PFSK-1 (cell line): ENCODE results near the gene TLK1.

Experiments used
- FOXP2 ChIP-seq: optimal IDR thresholded peaks from 2 replicates; pipeline ENCODE3; 2011; ENCODE audit warnings: borderline replicate concordance, control low read depth, inconsistent platforms; ENCODE audit not compliant: insufficient read depth; ENCODE audit errors: extremely low read length, extremely low read depth
- POLR2AphosphoS5 ChIP-seq: IDR thresholded peaks from 2 replicates; pipeline ENCODE4 v1.6.1; 2012; ENCODE audit warnings: low read depth, mild to moderate bottlenecking, control low read depth, low read length, moderate library complexity
- REST ChIP-seq, 2 experiments: IDR thresholded peaks; 2 replicates each; pipeline versions ENCODE4 v1.6.1 to v1.8.0; 2011 to 2012; ENCODE audit warnings: low read depth in 2 of 2, low read length in 2 of 2, control low read depth in 1 of 2, inconsistent platforms in 1 of 2, mild to moderate bottlenecking in 1 of 2, moderate library complexity in 1 of 2; ENCODE audit not compliant: insufficient read depth in 1 of 2
- SIN3A ChIP-seq: IDR thresholded peaks from 2 replicates; pipeline ENCODE4 v1.6.1; 2012; ENCODE audit warnings: mild to moderate bottlenecking, low read length, moderate library complexity, borderline replicate concordance; ENCODE audit not compliant: insufficient read depth
- TAF1 ChIP-seq: IDR thresholded peaks from 2 replicates; pipeline ENCODE4 v1.6.1; 2012; ENCODE audit warnings: low read length, control low read depth, borderline replicate concordance; ENCODE audit not compliant: insufficient read depth

The TLK1 gene

GRCh38 chr2:170968205-170969003, 192.3 kb downstream of the TLK1 start:
- TF ChIP-seq FOXP2 = no peak
- TF ChIP-seq REST (IDR thresholded peaks at IDR 0.05; ENCODE audit: insufficient read depth in 1 of 2, low read depth in 2 of 2, low read length in 2 of 2) = no peak
- no peak for TF ChIP-seq TAF1
- no peak for TF ChIP-seq SIN3A
- no peak for TF ChIP-seq POLR2AphosphoS5

GRCh38 chr2:170967553-170967952, 193.1 kb downstream of the TLK1 start:
- TF ChIP-seq SIN3A = no peak
- no peak for TF ChIP-seq POLR2AphosphoS5
- TF ChIP-seq TAF1 = no peak
- no peak for TF ChIP-seq FOXP2
- TF ChIP-seq REST (IDR thresholded peaks at IDR 0.05; ENCODE audit: insufficient read depth in 1 of 2, low read depth in 2 of 2, low read length in 2 of 2) = no peak

GRCh38 chr2:170966648-170967396, 193.9 kb downstream of the TLK1 start:
- TF ChIP-seq POLR2AphosphoS5 = no peak
- TF ChIP-seq REST (IDR thresholded peaks at IDR 0.05; ENCODE audit: insufficient read depth in 1 of 2, low read depth in 2 of 2, low read length in 2 of 2) = no peak
- no peak for TF ChIP-seq SIN3A
- TF ChIP-seq FOXP2 = no peak
- no peak for TF ChIP-seq TAF1

GRCh38 chr2:170965446-170966225, 195.1 kb downstream of the TLK1 start:
- TF ChIP-seq TAF1 = no peak
- TF ChIP-seq FOXP2 = no peak
- TF ChIP-seq POLR2AphosphoS5 = no peak
- no peak for TF ChIP-seq SIN3A
- TF ChIP-seq REST (IDR thresholded peaks at IDR 0.05; ENCODE audit: insufficient read depth in 1 of 2, low read depth in 2 of 2, low read length in 2 of 2) = no peak
